DND-41 (cell line): ENCODE measurements around the gene KIF20B.

ENCODE experiments used
- CTCF ChIP-seq: IDR thresholded peaks from 2 replicates; pipeline ENCODE4 v1.5.1; 2012; ENCODE audit warnings: borderline replicate concordance, low read length, moderate library complexity, mild to moderate bottlenecking; ENCODE audit not compliant: poor library complexity, severe bottlenecking; ENCODE audit errors: extremely low read depth
- EZH2 ChIP-seq: IDR thresholded peaks from 3 replicates; pipeline ENCODE4 v1.6.1; 2012; ENCODE audit warnings: borderline replicate concordance, low read depth, mild to moderate bottlenecking, moderate library complexity, low read length, inconsistent platforms; ENCODE audit not compliant: severe bottlenecking

GRCh38 chr10:89795840-89796239, 94.5 kb downstream of the KIF20B start:
- TF ChIP-seq CTCF (no peak), EZH2 (no peak)
